NCI-H460 (cell line): ENCODE data around the gene SEMA5B. TPM values are rescaled to one million over a fixed set of nuclear protein-coding genes. Genes with fewer than 3 reads are reported as not detected.

Experiments used
- DNase-seq: peaks from one replicate; pipeline ENCODE4 v3.0.0-alpha.2; 2016; ENCODE audit warnings: low read depth; ENCODE audit errors: extremely low read depth
- polyA plus RNA-seq: library from polyadenylated mRNA; depleted of rRNA; stranded (reverse); fragments of >200 nt; gene quantifications from 2 replicates; pipeline ENCODE4 v1.2.3, GENCODE V29; 2014; cell fraction: nucleus; rRNA removed
- total RNA-seq: library from RNA; depleted of rRNA; stranded (reverse); fragments of >200 nt; shearing (Covaris generic); gene quantifications from 2 replicates; pipeline ENCODE4 v1.2.3, GENCODE V29; 2014; rRNA removed

Gene SEMA5B, protein sequence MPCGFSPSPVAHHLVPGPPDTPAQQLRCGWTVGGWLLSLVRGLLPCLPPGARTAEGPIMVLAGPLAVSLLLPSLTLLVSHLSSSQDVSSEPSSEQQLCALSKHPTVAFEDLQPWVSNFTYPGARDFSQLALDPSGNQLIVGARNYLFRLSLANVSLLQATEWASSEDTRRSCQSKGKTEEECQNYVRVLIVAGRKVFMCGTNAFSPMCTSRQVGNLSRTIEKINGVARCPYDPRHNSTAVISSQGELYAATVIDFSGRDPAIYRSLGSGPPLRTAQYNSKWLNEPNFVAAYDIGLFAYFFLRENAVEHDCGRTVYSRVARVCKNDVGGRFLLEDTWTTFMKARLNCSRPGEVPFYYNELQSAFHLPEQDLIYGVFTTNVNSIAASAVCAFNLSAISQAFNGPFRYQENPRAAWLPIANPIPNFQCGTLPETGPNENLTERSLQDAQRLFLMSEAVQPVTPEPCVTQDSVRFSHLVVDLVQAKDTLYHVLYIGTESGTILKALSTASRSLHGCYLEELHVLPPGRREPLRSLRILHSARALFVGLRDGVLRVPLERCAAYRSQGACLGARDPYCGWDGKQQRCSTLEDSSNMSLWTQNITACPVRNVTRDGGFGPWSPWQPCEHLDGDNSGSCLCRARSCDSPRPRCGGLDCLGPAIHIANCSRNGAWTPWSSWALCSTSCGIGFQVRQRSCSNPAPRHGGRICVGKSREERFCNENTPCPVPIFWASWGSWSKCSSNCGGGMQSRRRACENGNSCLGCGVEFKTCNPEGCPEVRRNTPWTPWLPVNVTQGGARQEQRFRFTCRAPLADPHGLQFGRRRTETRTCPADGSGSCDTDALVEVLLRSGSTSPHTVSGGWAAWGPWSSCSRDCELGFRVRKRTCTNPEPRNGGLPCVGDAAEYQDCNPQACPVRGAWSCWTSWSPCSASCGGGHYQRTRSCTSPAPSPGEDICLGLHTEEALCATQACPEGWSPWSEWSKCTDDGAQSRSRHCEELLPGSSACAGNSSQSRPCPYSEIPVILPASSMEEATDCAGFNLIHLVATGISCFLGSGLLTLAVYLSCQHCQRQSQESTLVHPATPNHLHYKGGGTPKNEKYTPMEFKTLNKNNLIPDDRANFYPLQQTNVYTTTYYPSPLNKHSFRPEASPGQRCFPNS
- total RNA-seq: 0.07 TPM in 1 of 2 replicates, not detected in the other
- not detected in 2 replicates for polyA plus RNA-seq

DNA sequence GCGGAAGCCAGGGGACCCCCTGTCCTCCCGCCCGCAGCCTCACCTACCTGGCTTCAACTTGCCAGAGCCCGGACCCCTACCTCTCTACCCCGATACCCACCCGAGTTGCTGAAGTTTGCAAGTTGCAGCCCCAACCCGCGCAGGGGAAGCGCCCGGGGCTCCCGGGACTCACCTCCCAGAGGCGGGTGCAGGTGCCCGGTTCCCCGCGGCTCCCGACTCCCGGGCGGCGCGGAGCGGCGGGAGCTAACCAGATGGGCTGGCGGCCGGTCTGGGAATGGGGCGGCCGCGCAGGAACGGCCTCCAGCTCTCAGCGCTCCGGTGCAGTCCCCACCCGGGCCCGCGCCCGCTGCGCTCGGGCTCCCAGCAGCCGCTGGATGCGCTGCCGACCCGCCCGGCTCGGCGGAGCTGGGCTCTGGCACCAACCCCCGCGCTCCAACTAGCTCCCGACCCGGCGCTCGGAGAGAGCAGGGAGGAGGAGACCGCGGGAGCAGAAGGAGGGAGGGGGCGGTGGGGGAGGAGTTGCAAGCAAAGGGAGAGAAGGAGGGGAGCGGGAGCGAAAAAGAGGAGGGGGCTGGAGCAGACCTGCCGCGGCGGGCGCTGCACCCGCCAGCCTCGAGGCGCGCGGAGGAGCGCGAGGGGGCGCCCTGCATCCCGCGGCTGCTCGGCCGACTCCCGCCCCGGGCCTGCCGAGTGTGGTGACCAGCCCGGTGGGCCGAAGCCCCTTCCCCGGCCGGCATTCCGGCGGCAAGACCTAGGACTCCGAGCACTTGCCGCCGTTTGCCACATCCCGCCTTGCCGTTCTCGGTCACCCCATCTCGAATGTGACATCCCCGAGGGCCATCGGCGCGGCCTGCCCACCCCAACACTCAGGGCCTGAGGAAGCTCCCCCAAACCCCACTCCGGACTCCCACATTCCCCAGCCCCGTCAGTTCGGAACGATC lies at the start of gene SEMA5B:
Gene SEMA5B, minus strand, starts transcription at position 472 of the 941 bp plus-strand sequence. CDS start 66,500 bp downstream, outside the sequence.
- no peak for DNase-seq

- DNase-seq: no peak
These were observed 49.2 kb upstream of the SEMA5B start for GRCh38 chr3:123076496-123077418.

DNA sequence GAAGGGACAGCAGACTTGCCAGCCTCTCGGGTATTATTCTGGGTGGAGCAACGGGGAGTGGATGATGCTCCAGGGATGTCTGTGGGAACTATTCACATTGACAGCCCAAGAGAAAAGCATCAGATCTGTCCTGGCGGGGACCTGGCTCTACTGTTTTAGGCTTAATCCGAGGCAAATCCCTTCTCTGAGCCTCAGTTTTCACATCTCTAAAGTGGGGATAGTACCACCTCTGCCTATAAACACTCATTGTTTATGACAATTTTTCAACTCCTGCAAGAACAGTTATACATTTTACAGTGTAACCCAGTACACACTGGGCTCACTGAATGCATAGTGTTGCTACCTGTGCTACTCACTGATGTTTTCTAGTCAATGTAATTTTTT lies 48.5 kb upstream of the SEMA5B start:
- DNase-seq: no peak

DNA sequence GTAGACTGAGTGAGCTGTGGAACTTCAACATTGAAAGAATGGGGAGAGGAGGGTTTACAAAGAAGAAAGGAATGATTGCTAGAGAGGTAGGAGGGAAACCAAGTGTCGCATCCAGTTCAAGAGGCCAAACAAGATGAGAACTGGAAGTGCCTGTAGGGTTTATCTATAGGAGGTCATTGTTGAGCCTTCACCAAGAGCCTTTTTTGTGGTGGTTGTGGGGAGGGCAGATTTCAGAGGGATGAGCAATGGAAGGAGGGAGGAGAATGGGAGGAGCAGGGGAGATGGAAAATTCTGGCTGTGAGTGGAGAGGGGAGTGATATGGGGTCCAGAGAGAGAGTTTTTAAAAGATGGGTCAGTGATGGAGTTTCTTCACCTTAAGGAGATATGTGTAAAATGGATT lies 47.8 kb upstream of the SEMA5B start:
- no peak for DNase-seq

- DNase-seq: no peak
These were observed 45.0 kb upstream of the SEMA5B start for GRCh38 chr3:123072564-123072963.

- no peak for DNase-seq
These were observed 44.6 kb upstream of the SEMA5B start for GRCh38 chr3:123072152-123072551.

DNA sequence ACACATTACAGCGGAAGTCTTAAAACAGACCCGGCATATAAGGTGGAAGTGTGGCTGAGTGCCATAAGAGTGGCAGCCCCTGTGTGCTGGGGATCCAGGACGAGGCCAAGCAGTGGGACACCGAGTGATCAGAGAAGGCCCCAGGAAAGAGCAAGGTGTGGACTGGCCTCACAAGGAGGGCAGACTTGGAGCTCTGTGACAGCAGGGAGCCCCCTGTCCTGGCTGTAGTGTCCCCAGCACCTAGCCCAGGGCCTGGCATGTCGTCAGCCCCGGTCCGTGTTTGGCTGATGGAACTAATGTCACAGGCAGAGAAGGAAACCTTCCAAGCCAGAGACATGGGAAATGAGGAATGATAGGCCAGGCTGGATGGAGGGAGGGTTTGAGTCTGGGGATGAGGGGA lies 44.0 kb upstream of the SEMA5B start:
- DNase-seq: no peak

DNA sequence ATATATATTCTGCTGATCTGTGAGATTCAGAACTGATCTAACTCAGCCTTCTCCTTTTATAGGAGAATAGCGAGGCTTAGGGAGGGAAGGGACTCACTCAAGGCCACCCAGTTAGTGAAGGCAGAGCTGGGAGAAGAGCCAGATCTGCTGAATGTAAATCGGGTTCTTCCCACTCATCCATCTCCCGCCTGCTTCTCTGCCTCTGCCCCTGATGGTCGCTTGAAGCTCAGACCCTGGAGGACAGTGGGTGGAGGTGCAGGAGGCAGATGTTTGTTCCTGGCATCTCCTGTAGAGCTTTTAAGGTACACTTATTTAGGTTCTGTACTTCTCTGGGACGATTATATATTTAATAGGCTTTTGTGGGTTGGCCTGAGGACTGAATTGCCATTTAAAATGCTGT lies 43.6 kb upstream of the SEMA5B start:
- no peak for DNase-seq

GRCh38 chr3:123070510-123070909 lies 42.9 kb upstream of the SEMA5B start:
- no peak for DNase-seq

DNA sequence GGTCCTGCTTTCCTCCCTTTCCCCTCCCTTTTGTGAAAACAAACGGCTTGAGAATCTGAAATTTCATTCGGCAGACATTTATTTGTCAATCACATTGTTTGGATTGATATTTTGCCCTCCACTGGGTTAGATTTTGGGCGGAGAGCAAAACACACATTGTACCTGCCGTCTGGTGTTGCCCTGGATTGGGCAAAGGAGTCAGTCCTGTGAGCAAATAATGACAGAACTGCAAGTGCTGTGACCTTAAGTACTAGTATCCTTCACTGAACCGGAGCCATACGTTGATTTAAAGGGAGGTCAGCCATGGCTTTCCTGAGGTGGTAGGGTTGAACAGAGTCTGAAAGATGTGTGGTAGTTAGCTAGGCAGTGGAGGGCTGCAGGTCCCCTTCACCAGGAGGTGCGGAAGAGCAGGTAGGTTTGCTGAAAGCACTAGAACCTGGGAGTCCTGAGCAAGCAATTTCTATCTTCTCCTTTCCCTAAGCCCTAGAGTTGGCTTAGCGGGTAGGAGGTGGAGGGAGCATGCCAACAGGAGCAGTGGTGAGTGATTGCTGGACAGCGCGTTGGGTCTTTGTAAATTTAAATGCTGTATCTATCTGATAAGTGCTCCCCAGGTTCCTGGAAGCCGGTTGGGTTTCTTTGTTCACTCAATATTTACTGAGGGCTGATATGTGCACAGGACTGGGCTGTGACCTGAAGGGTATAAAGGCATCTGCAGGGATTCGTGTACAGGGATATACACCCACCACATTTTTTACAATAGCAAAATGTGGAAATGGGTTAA lies 41.2 kb upstream of the SEMA5B start:
- no peak for DNase-seq

DNA sequence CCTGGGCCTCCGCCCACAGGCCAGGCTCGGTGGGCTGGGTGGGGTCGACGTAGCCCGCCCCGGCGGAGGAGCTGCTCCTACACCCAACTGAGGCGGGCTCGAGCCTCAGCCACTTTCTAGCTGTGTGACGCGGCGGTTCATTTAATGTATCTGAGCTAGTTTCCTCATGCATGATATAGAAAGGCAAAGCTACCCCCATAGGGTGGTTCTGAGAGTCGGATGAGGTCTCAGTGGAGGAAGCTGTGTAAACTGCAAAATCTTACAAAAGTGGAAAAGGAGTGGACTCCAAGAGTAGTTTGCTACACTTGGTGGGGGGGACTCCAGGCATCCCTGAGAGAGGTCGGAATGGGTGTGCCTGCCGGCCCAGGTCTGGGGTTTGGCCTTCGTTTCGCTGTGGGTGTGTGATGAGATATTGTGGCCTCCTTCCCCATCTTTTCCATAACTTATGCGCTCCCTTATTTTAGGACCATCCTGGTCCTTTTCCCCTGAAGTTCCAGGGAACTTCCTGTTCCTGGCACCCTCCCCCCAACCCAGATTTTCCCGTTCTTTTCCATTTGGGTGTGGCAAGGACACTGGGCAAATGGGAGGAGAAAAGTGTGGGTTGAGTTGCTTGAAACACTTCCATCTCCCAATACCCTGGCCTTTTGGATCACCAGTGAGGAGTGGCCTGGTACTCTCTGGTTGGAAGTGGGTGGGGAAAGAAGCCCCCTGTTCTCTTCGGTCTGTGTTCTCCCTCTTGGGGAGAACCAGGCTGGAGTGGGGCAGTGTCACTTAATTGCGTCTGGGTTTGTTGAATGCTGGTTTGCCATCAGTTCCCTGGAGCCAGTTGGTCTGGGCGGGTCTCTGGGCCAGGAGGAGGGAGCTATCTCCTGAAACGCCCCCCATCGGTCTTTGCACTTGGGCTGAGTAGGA lies 40.4 kb upstream of the SEMA5B start:
- no peak for DNase-seq

- DNase-seq: peak; percentile 82
These were observed 39.5 kb upstream of the SEMA5B start, which contains the start of gene PDIA5 for GRCh38 chr3:123066896-123067688. Gene PDIA5 (plus strand): TSS chr3:123067025. CDS start chr3:123067165, 140 bp downstream.

GRCh38 chr3:123066599-123066895 lies 39.0 kb upstream of the SEMA5B start:
- DNase-seq: no peak

DNA sequence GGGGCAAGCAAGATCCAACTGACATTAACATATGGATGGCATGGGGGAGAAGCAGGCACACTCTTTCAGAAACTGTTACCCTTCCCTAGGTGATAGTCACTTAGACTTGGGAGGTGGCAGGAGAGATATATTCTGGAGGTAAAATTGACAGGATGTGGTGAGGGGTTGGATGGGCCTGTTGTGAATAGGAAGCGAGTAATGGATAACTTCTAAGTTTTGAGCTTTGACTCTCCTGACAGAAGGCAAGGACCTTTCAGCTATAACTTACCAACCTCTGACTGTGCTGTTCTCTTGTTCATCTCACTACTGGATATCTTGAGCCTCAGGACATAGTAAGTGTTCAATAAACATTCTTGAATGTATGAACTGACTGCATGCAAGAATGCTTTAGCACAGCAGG lies 37.4 kb upstream of the SEMA5B start:
- no peak for DNase-seq

- DNase-seq: no peak
These were observed 36.9 kb upstream of the SEMA5B start for GRCh38 chr3:123064506-123064905.

- DNase-seq: no peak
These were observed 35.5 kb upstream of the SEMA5B start for GRCh38 chr3:123063034-123063433.
